ENCODE data around the gene PRKN. TPM values are rescaled to one million over a fixed set of nuclear protein-coding genes. Genes with fewer than 3 reads are reported as not detected.

The PRKN gene
- total RNA-seq, 1 donor from 2014 or later, result 7.0 TPM

GRCh38 chr6:162726947-162727321, 632 bp downstream of the PRKN start:
- Mint-ChIP-seq H3K36me3 (ENCODE audit: unreplicated experiment) (no peaks in the 10 kb centered on the region), H3K4me1 (ENCODE audit: low read depth, unreplicated experiment) (peaks cover 3% of the 10 kb centered on the region), H3K4me3 (ENCODE audit: unreplicated experiment) (peak overlapping the region; percentile 94), H3K27me3 (ENCODE audit: unreplicated experiment) (peaks cover 3% of the 10 kb centered on the region), H3K27ac (ENCODE audit: unreplicated experiment) (peak overlapping the region; percentile 72), H3K9me3 (ENCODE audit: unreplicated experiment) (peaks cover 2% of the 10 kb centered on the region)
- TF ChIP-seq CTCF (IDR thresholded peaks at IDR 0.05; ENCODE audit: partially characterized antibody, unreplicated experiment), result no peak
- DNase-seq, result no peak

GRCh38 chr6:162722633-162723032, 4.9 kb downstream of the PRKN start:
- Mint-ChIP-seq H3K27me3 (ENCODE audit: unreplicated experiment) (peaks cover 3% of the 10 kb centered on the region), H3K4me3 (ENCODE audit: unreplicated experiment) (no peak overlapping the region), H3K9me3 (ENCODE audit: unreplicated experiment) (peaks cover 2% of the 10 kb centered on the region), H3K27ac (ENCODE audit: unreplicated experiment) (no peak overlapping the region), H3K36me3 (ENCODE audit: unreplicated experiment) (no peaks in the 10 kb centered on the region), H3K4me1 (ENCODE audit: low read depth, unreplicated experiment) (peaks cover 6% of the 10 kb centered on the region)
- TF ChIP-seq CTCF (IDR thresholded peaks at IDR 0.05; ENCODE audit: partially characterized antibody, unreplicated experiment), result no peak
- no peak for DNase-seq

- no peak overlapping the region for H3K27ac Mint-ChIP-seq (ENCODE audit: unreplicated experiment)
- H3K4me1 Mint-ChIP-seq (ENCODE audit: low read depth, unreplicated experiment), result peaks cover 6% of the 10 kb centered on the region
- TF ChIP-seq CTCF (IDR thresholded peaks at IDR 0.05; ENCODE audit: partially characterized antibody, unreplicated experiment), result no peak
- H3K36me3 Mint-ChIP-seq (ENCODE audit: unreplicated experiment), result no peaks in the 10 kb centered on the region
- H3K4me3 Mint-ChIP-seq (ENCODE audit: unreplicated experiment), result no peak overlapping the region
- peaks cover 2% of the 10 kb centered on the region for H3K9me3 Mint-ChIP-seq (ENCODE audit: unreplicated experiment)
- DNase-seq, result no peak
- H3K27me3 Mint-ChIP-seq (ENCODE audit: unreplicated experiment), result peaks cover 3% of the 10 kb centered on the region
Observed at GRCh38 chr6:162722226-162722625, 5.3 kb downstream of the PRKN start.

- Mint-ChIP-seq H3K4me1 (ENCODE audit: low read depth, unreplicated experiment) (peaks cover 6% of the 10 kb centered on the region), H3K36me3 (ENCODE audit: unreplicated experiment) (no peaks in the 10 kb centered on the region), H3K27ac (ENCODE audit: unreplicated experiment) (no peak overlapping the region), H3K9me3 (ENCODE audit: unreplicated experiment) (no peaks in the 10 kb centered on the region), H3K4me3 (ENCODE audit: unreplicated experiment) (no peak overlapping the region), H3K27me3 (ENCODE audit: unreplicated experiment) (peaks cover 3% of the 10 kb centered on the region)
- no peak for DNase-seq
- no peak for TF ChIP-seq CTCF (IDR thresholded peaks at IDR 0.05; ENCODE audit: partially characterized antibody, unreplicated experiment)
Observed at GRCh38 chr6:162721404-162721687, 6.2 kb downstream of the PRKN start.

GRCh38 chr6:162719528-162719927, 8.0 kb downstream of the PRKN start:
- TF ChIP-seq CTCF (IDR thresholded peaks at IDR 0.05; ENCODE audit: partially characterized antibody, unreplicated experiment), result no peak
- no peaks in the 10 kb centered on the region for H3K9me3 Mint-ChIP-seq (ENCODE audit: unreplicated experiment)
- no peaks in the 10 kb centered on the region for H3K36me3 Mint-ChIP-seq (ENCODE audit: unreplicated experiment)
- peaks cover 3% of the 10 kb centered on the region for H3K27me3 Mint-ChIP-seq (ENCODE audit: unreplicated experiment)
- H3K4me3 Mint-ChIP-seq (ENCODE audit: unreplicated experiment), result no peak overlapping the region
- no peak for DNase-seq
- H3K27ac Mint-ChIP-seq (ENCODE audit: unreplicated experiment), result no peak overlapping the region
- peaks cover 11% of the 10 kb centered on the region for H3K4me1 Mint-ChIP-seq (ENCODE audit: low read depth, unreplicated experiment)
